Ishikawa (cell line): Measurements from ENCODE around the gene EFNB1.

Experiments
- EGR1 ChIP-seq: IDR thresholded peaks from 2 replicates; pipeline ENCODE4 v1.6.1; 2012
- EP300 ChIP-seq: IDR thresholded peaks from 2 replicates; pipeline ENCODE4 v1.6.1; 2012; ENCODE audit warnings: borderline replicate concordance
- FOXM1 ChIP-seq: IDR thresholded peaks from 2 replicates; pipeline ENCODE4 v1.6.1; 2012; ENCODE audit warnings: low read depth, borderline replicate concordance
- TAF1 ChIP-seq: IDR thresholded peaks from 2 replicates; pipeline ENCODE4 v1.6.1; 2012; ENCODE audit warnings: low read depth, mild to moderate bottlenecking
- USF1 ChIP-seq: IDR thresholded peaks from 2 replicates; pipeline ENCODE4 v1.6.1; 2012
- YY1 ChIP-seq: IDR thresholded peaks from 2 replicates; pipeline ENCODE4 v1.6.1; 2012; ENCODE audit warnings: low read depth

- TF ChIP-seq EP300 (no peak), FOXM1 (no peak), USF1 (no peak), TAF1 (no peak), YY1 (no peak), EGR1 (no peak)
Observed at GRCh38 chrX:68843992-68844391, 15.2 kb downstream of the EFNB1 start.
